Putamen (tissue), 1 donor: ENCODE measurements around the gene SRL.

Experiments used
- DNase-seq: peaks from one replicate; pipeline ENCODE4 v3.0.0-alpha.2; 2016; ENCODE audit warnings: low spot score

Gene SRL

GRCh38 chr16:4200781-4201137 lies 41.1 kb downstream of the SRL start:
- no peak for DNase-seq

DNA sequence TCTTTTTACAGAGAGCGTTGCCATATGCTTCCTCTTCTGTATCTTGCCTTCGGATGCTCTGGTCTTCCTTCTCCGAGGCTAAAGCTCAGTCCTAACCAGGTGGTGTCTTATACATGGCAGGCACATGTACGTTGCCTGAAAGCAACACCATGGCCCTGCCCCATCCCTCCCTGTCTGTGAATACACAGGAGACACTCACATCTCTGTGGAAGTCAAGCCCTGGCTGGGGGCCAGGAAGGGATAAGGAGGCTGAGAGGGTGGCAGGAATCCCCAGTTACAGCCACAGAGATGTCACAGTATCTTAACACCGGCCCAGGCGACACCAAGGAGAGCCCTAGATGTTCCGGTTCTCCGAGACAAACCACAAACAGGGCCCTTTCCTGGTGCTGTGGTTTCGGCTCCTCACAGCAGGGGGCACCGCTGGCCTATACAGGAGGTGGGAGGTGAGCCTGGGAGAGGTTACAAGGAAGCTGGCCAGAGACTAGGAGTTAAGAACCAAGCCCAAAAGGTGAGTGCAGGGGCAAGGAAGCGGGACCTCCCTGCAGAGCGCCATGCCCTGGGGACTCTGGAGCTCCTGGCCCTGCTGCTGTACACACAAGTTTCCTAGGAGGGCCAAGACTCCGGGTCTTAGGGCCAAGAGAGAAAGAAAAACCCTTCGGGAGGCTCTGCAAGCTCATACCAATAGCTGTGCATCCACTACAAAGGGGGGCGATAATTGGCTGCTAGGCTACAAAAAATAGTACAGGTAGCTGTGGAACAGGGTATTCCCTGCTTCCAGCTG lies 41.7 kb downstream of the SRL start:
- peak; percentile 17 for DNase-seq

DNA sequence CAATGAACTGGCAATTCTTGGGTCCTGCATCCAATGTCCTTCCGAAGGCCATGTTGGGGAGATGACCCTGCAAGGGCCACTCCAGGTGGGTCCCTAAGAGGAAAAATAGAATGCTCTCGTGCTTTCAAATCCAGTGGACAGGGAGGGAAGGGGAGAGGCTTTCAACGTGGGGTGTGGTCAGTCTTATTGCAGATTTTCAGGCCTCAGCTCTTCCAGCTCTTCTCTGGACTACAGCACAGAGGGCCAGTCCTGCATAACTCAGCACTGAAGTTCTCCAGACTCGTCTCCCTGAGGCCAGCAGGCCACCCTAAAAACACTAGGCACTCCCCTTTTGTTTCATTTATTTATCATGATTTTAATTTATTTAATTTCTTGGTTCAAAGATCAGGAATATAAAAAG lies 43.1 kb downstream of the SRL start:
- DNase-seq, result no peak

DNA sequence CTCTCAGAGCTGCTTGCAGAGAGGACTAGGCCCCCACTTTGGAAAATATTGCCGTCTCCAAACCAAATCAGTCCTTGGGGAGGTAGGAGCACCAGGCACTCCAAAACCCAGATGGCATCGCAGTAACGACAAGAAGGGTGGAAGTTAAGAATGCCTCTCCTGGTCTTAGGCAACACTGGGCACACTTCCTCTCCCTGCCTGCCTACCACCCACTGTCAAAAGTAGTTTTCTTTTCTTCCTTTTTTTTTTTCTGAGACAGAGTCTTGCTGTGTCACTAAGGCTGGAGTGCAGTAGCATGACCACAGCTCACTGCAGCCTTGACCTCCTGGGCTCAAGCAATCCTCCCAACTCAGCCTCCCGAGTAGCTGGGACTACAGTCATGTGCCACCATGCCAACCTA lies 47.2 kb downstream of the SRL start:
- no peak for DNase-seq

DNA sequence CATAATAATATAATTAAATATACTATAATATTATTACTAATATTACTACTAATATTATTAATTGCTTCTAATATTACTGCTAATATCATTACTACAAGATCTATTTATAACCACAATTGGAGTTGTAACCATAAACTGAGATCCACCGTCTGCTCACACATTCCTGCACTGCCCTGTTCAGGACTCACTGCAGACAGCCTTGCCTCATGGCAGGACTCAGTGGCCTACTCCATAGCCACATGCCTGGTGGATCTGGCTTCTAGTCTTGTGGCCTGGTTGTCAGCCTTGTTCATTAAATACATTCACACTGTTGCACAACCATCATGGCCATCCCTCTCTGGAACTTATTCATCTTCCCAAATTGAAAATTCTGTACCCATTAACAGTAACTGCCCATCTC lies 48.0 kb downstream of the SRL start:
- DNase-seq, result no peak

- DNase-seq, result no peak
Measured at GRCh38 chr16:4192206-4192605, 49.7 kb downstream of the SRL start.

- DNase-seq, result no peak
Measured at GRCh38 chr16:4190712-4191333, 51.1 kb downstream of the SRL start.

DNA sequence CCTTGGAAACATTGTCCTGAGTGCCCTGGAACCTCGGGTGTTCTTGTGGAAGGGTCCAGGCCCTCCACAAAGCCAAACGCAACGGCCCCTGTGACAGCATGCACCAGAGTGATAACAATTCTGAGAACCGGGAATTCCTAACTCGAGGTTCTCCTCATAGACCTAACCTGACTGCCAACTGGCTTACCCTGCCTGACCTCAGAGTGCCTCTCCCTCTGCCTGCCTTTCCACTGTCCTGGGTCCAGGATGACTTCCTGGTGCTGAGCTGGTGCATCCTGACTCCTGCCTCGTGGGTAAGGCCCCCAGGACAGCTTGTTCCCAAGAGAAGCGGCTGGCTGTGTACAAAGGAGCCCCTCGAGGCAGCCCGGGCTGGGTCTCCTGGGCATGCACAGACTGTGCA lies 51.8 kb downstream of the SRL start:
- DNase-seq, result no peak

- peak; percentile 8 for DNase-seq
Measured at GRCh38 chr16:4184038-4184702, 57.7 kb downstream of the SRL start.

DNA sequence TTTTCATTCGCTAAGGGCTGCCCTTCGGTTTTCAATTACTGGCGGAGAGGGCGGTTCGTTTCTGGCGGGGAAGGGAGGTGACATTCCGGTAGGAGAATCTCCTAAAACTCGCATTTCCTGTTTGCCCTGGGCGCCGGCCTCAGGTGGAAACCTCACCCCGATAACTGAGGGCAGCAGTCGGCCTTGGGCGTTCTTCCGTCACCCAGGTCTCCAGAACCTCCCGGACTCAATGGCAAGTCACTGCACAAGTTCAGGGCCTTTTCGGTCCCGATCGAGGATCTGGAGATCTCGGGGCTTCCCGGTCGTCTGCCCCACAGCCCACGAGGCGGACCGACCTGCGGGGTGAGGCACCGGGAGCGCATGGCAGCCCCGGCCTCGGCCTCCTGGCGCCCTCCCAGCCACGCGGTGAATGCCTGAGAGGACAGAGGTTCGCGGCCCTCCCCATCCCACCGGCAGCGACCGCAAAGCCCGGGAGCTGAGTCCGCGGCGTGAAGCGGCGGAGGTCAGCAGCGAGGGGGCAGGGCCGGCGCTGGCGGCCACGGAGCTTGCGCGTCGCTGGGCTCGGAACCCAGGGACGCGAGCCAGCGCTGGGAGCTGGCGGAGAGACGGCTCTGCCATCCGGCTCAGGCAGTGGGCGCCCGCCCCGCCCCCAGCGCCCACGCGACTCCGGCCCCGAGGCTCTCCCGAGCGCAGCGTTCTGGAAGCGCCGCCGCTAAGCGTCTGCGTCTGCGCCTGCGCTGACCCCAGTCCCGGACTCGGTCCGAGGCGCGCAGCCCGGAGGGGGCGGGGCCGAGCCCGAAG lies 58.4 kb downstream of the SRL start:
- peak; percentile 91 for DNase-seq

GRCh38 chr16:4182581-4183236 lies 59.2 kb downstream of the SRL start:
- no peak for DNase-seq

- no peak for DNase-seq
Measured at GRCh38 chr16:4180511-4180910, 61.4 kb downstream of the SRL start.

DNA sequence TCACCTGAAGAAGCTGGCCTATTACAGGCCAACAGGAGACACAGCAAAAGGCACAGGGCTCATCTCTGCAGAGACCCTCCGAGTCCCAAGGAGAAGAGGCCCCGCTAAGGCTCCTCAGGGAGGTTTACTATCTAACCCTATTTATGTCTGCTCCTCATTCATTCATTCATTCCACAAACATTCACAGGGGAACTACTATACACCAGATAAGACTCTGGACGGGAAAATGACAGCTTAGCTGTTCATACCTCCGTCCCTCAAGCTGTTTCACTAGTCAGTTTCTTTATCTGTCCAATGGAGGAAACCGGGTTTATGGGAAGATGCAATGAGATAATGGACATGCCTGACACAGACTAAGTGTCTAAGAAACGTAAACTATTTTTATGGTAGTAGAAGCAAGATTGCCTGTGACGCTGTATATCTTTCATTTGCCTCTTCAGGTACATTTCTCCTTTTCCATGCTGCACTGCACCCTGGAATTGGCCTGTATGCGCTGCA lies 62.1 kb downstream of the SRL start:
- no peak for DNase-seq

- peak; percentile 19 for DNase-seq
Measured at GRCh38 chr16:4179020-4179419, 62.9 kb downstream of the SRL start.

DNA sequence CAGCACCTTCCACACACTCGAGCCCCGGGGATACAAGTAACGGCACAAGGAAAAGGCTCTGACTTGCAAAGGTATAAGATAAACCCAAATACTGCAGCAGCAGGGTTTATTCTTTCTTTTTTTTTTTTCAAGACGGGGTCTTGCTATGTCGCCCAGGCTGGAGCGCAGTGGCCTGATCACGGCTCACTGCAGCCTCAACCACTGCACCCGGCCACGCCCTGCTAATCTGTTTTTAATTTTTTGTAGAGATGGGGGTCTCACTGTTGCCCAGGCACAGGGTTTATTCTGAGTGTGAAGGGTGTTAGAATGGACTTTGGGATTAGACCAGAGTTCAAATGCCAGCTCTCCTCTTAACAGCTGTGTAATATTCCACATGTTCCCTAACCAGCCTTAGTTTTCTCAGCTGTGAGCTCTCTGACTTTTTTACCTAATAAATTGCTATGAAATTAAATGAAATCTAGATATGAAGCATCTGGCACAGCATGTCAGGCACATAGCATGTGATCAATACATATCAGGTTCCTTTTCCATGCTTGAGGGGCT lies 63.3 kb downstream of the SRL start:
- no peak for DNase-seq

DNA sequence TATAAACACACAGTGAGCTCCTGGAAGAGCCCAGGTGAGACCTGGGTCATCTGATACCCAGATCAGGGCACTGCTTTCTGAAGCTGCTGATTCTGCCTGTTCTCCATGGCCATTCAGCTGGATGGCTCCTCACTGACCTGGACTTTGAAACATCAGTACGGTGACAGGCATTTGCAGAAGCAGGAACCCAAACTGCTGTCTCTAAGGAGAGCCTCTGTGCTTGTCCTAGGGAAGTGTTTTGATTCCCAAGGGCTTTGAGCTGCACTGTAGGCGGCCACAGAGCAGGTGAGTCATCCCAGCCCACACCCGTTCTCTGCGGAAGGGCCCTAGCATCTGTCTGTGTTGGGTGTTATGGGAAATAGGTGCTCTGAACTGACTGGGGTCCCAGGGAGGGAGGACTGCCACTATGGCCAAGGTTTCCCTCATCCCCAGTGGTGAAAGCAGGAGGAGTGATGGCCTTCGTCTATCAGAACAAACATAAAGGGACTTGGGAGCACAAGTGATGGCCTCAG lies 64.9 kb downstream of the SRL start:
- DNase-seq, result peak; percentile 45

DNA sequence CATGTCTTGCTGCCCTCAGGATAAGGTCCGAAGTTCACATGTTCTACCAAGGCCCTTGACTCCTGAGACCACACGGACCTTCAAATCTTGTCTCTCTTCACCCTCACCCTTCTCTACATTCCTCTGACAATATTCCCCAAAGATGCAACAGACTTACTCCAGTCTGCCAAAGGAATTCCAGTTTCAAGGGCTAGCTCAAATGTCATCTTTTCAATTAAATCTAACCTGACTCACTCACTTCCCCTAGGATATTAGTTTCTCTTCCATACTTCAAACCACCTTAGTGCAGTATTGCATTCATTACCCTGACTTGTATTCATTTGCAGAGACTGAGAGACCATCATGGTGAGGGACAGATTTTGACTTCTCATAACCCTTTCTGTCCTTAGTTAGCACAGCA lies 66.0 kb downstream of the SRL start:
- DNase-seq, result no peak

- no peak for DNase-seq
Measured at GRCh38 chr16:4172070-4172469, 69.8 kb downstream of the SRL start.

- DNase-seq, result no peak
Measured at GRCh38 chr16:4169415-4169814, 72.5 kb downstream of the SRL start.

DNA sequence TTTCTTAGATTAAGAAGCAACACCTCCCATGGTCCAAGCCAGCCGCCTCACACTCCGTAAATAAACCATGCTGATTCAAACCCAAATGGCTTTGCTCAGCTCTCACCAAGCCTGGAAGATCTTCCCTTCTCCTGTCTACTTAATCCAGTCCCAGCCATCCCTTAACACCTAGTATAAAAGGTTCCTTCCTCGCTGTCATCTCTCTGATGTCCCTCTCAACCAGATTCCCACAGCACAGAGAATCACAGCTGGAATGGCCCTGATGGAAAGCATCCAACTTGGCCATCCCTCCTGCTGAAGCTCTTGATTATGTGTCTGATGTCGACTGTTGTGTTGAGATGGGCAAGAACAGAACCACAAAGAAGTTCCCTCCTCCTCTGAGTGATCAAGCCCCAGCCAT lies 75.1 kb downstream of the SRL start:
- no peak for DNase-seq

- no peak for DNase-seq
Measured at GRCh38 chr16:4160658-4161430, 81.0 kb downstream of the SRL start.
